Measurements from ENCODE around the gene HNF4A.

GRCh38 chr20:44431118-44431501 lies 75.6 kb downstream of the HNF4A start:
- no peak for TF ChIP-seq CTCF (IDR thresholded peaks at IDR 0.05; ENCODE audit: low read length)
- TF ChIP-seq EZH2 (IDR thresholded peaks at IDR 0.05; ENCODE audit: borderline replicate concordance, low read length) = no peak

Measured in OCI-LY1 (cell line).